Parietal lobe (tissue), 1 donor: ENCODE measurements around the gene GDF3. TPM values are rescaled to one million over a fixed set of nuclear protein-coding genes. Genes with fewer than 3 reads are reported as not detected.

Source experiments
- total RNA-seq: library from RNA; depleted of rRNA; stranded (reverse); fragments of >200 nt; gene quantifications from one replicate; pipeline ENCODE4 v1.2.3, GENCODE V29; 2014

The GDF3 gene
- not detected for total RNA-seq

GRCh38 chr12:7695566-7696197, at the start of gene GDF3:
GDF3 (minus strand) TSS chr12:7695775; CDS start chr12:7695728, 47 bp downstream.

GRCh38 chr12:7711133-7711532, 15.6 kb upstream of the GDF3 start, which contains the start of gene DPPA3:
DPPA3 (plus strand) TSS chr12:7711433; CDS start chr12:7711571, 138 bp downstream.

Other genes with a start within 250 kb of the GDF3 start
- 0.94 TPM for gene CD163, start 192.0 kb downstream of the GDF3 start, total RNA-seq
- not detected for gene APOBEC1, start 29.9 kb downstream of the GDF3 start, total RNA-seq
- gene DPPA3, start 15.7 kb upstream of the GDF3 start, total RNA-seq = not detected
- not detected for gene CLEC4C, start 51.6 kb upstream of the GDF3 start, total RNA-seq
- gene NANOGNB, start 69.4 kb upstream of the GDF3 start, total RNA-seq = not detected
- under 0.01 TPM for gene NANOG, start 93.6 kb upstream of the GDF3 start, total RNA-seq
- not detected for gene SLC2A14, start 177.1 kb upstream of the GDF3 start, total RNA-seq
- gene SLC2A3, start 240.4 kb upstream of the GDF3 start, total RNA-seq = 59.5 TPM